HCT116 (cell line): ENCODE measurements around the gene MCEMP1. TPM values are rescaled to one million over a fixed set of nuclear protein-coding genes. Genes with fewer than 3 reads are reported as not detected.

ENCODE experiments used
- ATAC-seq: fragments of 200-7000 bp; cut with Tn5 transposase; 2 replicates; pipeline ENCODE4 v1.9.1; 2020; ENCODE audit warnings: mild to moderate bottlenecking, moderate library complexity
- BruUV-seq: library from RNA; stranded (reverse); fragments of 400-500 nt; replicated peaks from 2 replicates; lab custom pipeline; 2021; lab: Mats Ljungman, UMichigan
- CTCF ChIA-PET: fragments of 300-600 bp; sonication (Branson Sonifier 250); formaldehyde crosslinking; loops from one replicate; lab custom pipeline; 2021; ENCODE audit warnings: antibody characterized with exemption; lab: Charles Lee
- POLR2A ChIA-PET: fragments of 300-600, 350-600 bp; sonication (Branson Sonifier 250); formaldehyde crosslinking; loops from one replicate; lab custom pipeline; 2021; ENCODE audit warnings: antibody characterized with exemption; lab: Charles Lee
- RAD21 ChIA-PET, 2 experiments: fragments of 300-600 bp; sonication (Branson Sonifier 250); formaldehyde crosslinking; loops; one replicate each; lab custom pipeline; 2023; ENCODE audit warnings: low total read pairs in 2 of 2; ENCODE audit not compliant: uncharacterized antibody in 2 of 2, unreplicated experiment in 2 of 2, low non-redundant PET in 1 of 2; lab: Charles Lee
- DNase-seq: peaks from one replicate; pipeline ENCODE4 v3.0.0-alpha.2; 2010; ENCODE audit warnings: low read depth, low spot score
- H2AFZ ChIP-seq: fragments of 200-600 bp; shearing (Covaris generic), sonication (generic); 2 replicates; pipeline ENCODE4 v1.6.1; 2017; ENCODE audit warnings: low read depth, mixed run types, mixed read lengths, antibody characterized with exemption, low read length; ENCODE audit not compliant: poor library complexity, severe bottlenecking
- H3K27ac ChIP-seq: 2 replicates; pipeline ENCODE4 v1.5.1; 2012; ENCODE audit warnings: low read depth, low read length
- H3K27me3 ChIP-seq: fragments of 200-600 bp; sonication (generic); 2 replicates; pipeline ENCODE4 v1.6.1; 2016; ENCODE audit warnings: mixed run types, low read length, mixed read lengths; ENCODE audit not compliant: insufficient read depth
- H3K36me3 ChIP-seq, 2 experiments: fragments of 200-500 bp in 1 of 2; fragments of 200-600 bp in 1 of 2; sonication (Bioruptor generic) in 1 of 2; sonication (generic) in 1 of 2; 2 replicates each; pipeline versions ENCODE4 v1.5.1 to v1.6.1; 2014 to 2016; ENCODE audit warnings: low read length in 2 of 2, inconsistent platforms in 1 of 2, mixed read lengths in 1 of 2, mixed run types in 1 of 2; ENCODE audit not compliant: insufficient read depth in 2 of 2, control insufficient read depth in 1 of 2
- H3K4me1 ChIP-seq, 2 experiments: fragments of 200-600 bp in 1 of 2; sonication (generic) in 1 of 2; 2 replicates each; pipeline versions ENCODE4 v1.5.1 to v1.6.1; 2012 to 2017; ENCODE audit warnings: low read length in 2 of 2, inconsistent platforms in 1 of 2, mild to moderate bottlenecking in 1 of 2, mixed read lengths in 1 of 2, mixed run types in 1 of 2, moderate library complexity in 1 of 2; ENCODE audit not compliant: insufficient read depth in 2 of 2, control insufficient read depth in 1 of 2
- H3K4me2 ChIP-seq: fragments of 200-600 bp; sonication (generic); 2 replicates; pipeline ENCODE4 v1.6.1; 2017; ENCODE audit warnings: mixed run types, low read length, mixed read lengths
- H3K4me3 ChIP-seq, 2 experiments: fragments of 200-600 bp in 1 of 2; sonication (generic) in 1 of 2; replicated peaks in 1 of 2; 2 replicates each; pipeline ENCODE4 v1.5.1; 2011 to 2016; ENCODE audit warnings: low read length in 2 of 2, control low read depth in 1 of 2, low read depth in 1 of 2, mild to moderate bottlenecking in 1 of 2, mixed read lengths in 1 of 2, mixed run types in 1 of 2
- H3K79me2 ChIP-seq: fragments of 200-600 bp; sonication (generic); 2 replicates; pipeline ENCODE4 v1.6.1; 2017; ENCODE audit warnings: mild to moderate bottlenecking, mixed run types, low read length, moderate library complexity, mixed read lengths; ENCODE audit not compliant: insufficient read depth
- H3K9ac ChIP-seq: fragments of 200-600 bp; sonication (generic); 2 replicates; pipeline ENCODE4 v1.6.1; 2016; ENCODE audit warnings: low read length, mixed read lengths
- H3K9me2 ChIP-seq: fragments of 200-600 bp; sonication (generic), shearing (Covaris generic); 2 replicates; pipeline ENCODE4 v1.6.1; 2017; ENCODE audit warnings: mixed run types, mild to moderate bottlenecking, moderate library complexity; ENCODE audit not compliant: insufficient read depth
- H3K9me3 ChIP-seq, 2 experiments: fragments of 200-500 bp in 1 of 2; fragments of 200-600 bp in 1 of 2; sonication (Bioruptor generic) in 1 of 2; sonication (generic) in 1 of 2; 2 replicates each; pipeline ENCODE4 v1.6.1; 2014 to 2017; ENCODE audit warnings: low read length in 2 of 2, mixed read lengths in 2 of 2, inconsistent platforms in 1 of 2, low read depth in 1 of 2, mild to moderate bottlenecking in 1 of 2, mixed run types in 1 of 2, moderate library complexity in 1 of 2; ENCODE audit not compliant: control insufficient read depth in 1 of 2, insufficient read depth in 1 of 2
- H4K20me1 ChIP-seq: fragments of 200-600 bp; sonication (generic), shearing (Covaris generic); 2 replicates; pipeline ENCODE4 v1.6.1; 2017; ENCODE audit warnings: mixed run types, mild to moderate bottlenecking, moderate library complexity; ENCODE audit not compliant: insufficient read depth
- CEBPB ChIP-seq: IDR thresholded peaks from 2 replicates; pipeline ENCODE4 v1.6.1; 2012; ENCODE audit warnings: low read depth
- EZH2phosphoT487 ChIP-seq: fragments of 200-600 bp; IDR thresholded peaks from 2 replicates; pipeline ENCODE4 v1.6.1; 2018; ENCODE audit warnings: antibody characterized with exemption, borderline replicate concordance
- JUND ChIP-seq: IDR thresholded peaks from 2 replicates; pipeline ENCODE4 v1.6.1; 2012
- RAD21 ChIP-seq: IDR thresholded peaks from 2 replicates; pipeline ENCODE4 v1.6.1; 2012; ENCODE audit warnings: low read depth, mild to moderate bottlenecking
- SRF ChIP-seq: IDR thresholded peaks from 2 replicates; pipeline ENCODE4 v1.6.1; 2012; ENCODE audit warnings: low read depth
- TCF7L2 ChIP-seq: IDR thresholded peaks from 2 replicates; pipeline ENCODE4 v1.7.0; 2011; ENCODE audit warnings: borderline replicate concordance, inconsistent platforms; ENCODE audit not compliant: insufficient read depth, insufficient read length; ENCODE audit errors: extremely low read depth
- YY1 ChIP-seq: IDR thresholded peaks from 2 replicates; pipeline ENCODE4 v1.6.1; 2011; ENCODE audit warnings: low read length, low read depth, moderate library complexity, mild to moderate bottlenecking; ENCODE audit not compliant: insufficient replicate concordance; ENCODE audit errors: extremely low read depth
- ZFX ChIP-seq: fragments of 450-650 bp; IDR thresholded peaks from 2 replicates; pipeline ENCODE4 v1.6.1; 2017
- intact Hi-C: fragments of 100-400 bp; cut with micrococcal nuclease; formaldehyde crosslinking; loops from 2 replicates; pipeline ENCODE4 v1.10.0; 2022
- total RNA-seq: library from RNA; stranded (reverse); gene quantifications from one replicate; pipeline ENCODE4 v1.2.1, GENCODE V29; 2021; ENCODE audit not compliant: unreplicated experiment
- TF ChIP-seq, protein P1 (sequence below): IDR thresholded peaks from 2 replicates; pipeline ENCODE4 v1.6.1; 2012; ENCODE audit warnings: low read depth
- TF ChIP-seq, protein P2 (sequence below): IDR thresholded peaks from 2 replicates; pipeline ENCODE4 v1.6.1; 2011; ENCODE audit warnings: mild to moderate bottlenecking, low read length, moderate library complexity; ENCODE audit not compliant: insufficient replicate concordance; ENCODE audit errors: extremely low read depth
- TF ChIP-seq, protein P3 (sequence below): IDR thresholded peaks from 2 replicates; pipeline ENCODE4 v1.6.1; 2012

The MCEMP1 gene
- total RNA-seq, 1 experiment from 2014 or later, result not detected

DNA sequence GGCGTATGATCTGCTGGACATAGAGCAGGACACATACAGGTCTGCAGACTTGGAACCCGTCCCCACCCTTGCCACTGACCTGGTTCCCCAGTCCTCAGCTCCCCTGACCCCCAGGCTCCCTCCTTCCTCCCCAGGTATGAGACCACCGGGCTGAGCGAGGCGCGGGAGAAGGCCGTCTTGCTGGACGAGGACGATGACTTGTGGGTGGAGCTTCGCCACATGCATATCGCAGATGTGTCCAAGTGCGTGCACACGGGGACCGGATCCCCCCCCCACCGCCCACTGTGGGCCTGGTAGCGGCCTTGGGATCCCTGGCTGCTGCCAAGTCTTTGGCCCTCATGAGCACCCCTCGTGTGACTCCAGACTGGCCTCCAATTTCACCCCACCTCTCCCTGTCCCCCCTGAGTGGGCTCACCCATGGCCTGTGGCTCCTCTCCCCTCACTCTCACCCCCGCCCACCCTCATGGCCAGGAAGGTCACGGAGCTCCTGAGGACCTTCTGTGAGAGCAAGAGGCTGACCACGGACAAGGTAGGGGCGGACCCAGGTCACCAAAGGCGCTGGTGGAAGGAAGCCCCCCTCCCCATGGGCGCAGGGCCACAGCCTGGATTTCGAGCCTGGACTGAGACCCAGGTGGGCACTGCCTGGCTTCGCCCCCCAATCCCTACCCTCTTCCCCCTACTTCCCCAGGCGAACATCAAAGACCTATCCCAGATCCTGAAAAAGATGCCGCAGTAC is 34.4 kb upstream of the MCEMP1 start:
- H3K36me3 ChIP-seq, result peaks cover 0 to 11% of the 10 kb centered on the region in 2 experiments; a peak in 1 of 4 replicates
- no peak overlapping the region for H3K27ac ChIP-seq
- H3K9me3 ChIP-seq, result peaks cover 0 to 4% of the 10 kb centered on the region in 2 experiments; a peak in 1 of 4 replicates
- H3K9ac ChIP-seq, result no peak overlapping the region
- peaks cover 15% of the 10 kb centered on the region for H3K79me2 ChIP-seq
- H4K20me1 ChIP-seq, result no peaks in the 10 kb centered on the region
- H3K4me1 ChIP-seq, result peaks cover 5 to 20% of the 10 kb centered on the region in 2 experiments; a peak in 3 of 4 replicates
- BruUV-seq, result no TSS peak
- H3K4me2 ChIP-seq, result no peak overlapping the region
- no peaks in the 10 kb centered on the region for H3K27me3 ChIP-seq
- DNase-seq, result no peak
- ATAC-seq, result no peak
- H3K4me3 ChIP-seq, result no peak overlapping the region
- RAD21 ChIA-PET, result no interaction called here
- H3K9me2 ChIP-seq, result no peaks in the 10 kb centered on the region
- TF ChIP-seq, protein P1, sequence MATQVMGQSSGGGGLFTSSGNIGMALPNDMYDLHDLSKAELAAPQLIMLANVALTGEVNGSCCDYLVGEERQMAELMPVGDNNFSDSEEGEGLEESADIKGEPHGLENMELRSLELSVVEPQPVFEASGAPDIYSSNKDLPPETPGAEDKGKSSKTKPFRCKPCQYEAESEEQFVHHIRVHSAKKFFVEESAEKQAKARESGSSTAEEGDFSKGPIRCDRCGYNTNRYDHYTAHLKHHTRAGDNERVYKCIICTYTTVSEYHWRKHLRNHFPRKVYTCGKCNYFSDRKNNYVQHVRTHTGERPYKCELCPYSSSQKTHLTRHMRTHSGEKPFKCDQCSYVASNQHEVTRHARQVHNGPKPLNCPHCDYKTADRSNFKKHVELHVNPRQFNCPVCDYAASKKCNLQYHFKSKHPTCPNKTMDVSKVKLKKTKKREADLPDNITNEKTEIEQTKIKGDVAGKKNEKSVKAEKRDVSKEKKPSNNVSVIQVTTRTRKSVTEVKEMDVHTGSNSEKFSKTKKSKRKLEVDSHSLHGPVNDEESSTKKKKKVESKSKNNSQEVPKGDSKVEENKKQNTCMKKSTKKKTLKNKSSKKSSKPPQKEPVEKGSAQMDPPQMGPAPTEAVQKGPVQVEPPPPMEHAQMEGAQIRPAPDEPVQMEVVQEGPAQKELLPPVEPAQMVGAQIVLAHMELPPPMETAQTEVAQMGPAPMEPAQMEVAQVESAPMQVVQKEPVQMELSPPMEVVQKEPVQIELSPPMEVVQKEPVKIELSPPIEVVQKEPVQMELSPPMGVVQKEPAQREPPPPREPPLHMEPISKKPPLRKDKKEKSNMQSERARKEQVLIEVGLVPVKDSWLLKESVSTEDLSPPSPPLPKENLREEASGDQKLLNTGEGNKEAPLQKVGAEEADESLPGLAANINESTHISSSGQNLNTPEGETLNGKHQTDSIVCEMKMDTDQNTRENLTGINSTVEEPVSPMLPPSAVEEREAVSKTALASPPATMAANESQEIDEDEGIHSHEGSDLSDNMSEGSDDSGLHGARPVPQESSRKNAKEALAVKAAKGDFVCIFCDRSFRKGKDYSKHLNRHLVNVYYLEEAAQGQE, result no peak
- TF ChIP-seq, protein P2, sequence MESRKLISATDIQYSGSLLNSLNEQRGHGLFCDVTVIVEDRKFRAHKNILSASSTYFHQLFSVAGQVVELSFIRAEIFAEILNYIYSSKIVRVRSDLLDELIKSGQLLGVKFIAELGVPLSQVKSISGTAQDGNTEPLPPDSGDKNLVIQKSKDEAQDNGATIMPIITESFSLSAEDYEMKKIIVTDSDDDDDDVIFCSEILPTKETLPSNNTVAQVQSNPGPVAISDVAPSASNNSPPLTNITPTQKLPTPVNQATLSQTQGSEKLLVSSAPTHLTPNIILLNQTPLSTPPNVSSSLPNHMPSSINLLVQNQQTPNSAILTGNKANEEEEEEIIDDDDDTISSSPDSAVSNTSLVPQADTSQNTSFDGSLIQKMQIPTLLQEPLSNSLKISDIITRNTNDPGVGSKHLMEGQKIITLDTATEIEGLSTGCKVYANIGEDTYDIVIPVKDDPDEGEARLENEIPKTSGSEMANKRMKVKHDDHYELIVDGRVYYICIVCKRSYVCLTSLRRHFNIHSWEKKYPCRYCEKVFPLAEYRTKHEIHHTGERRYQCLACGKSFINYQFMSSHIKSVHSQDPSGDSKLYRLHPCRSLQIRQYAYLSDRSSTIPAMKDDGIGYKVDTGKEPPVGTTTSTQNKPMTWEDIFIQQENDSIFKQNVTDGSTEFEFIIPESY, result no peak
- no peak for TF ChIP-seq EZH2phosphoT487
- no peak for TF ChIP-seq YY1
- TF ChIP-seq ZFX, result no peak
- no peak for TF ChIP-seq SRF
- TF ChIP-seq CEBPB, result no peak
- TF ChIP-seq, protein P3, sequence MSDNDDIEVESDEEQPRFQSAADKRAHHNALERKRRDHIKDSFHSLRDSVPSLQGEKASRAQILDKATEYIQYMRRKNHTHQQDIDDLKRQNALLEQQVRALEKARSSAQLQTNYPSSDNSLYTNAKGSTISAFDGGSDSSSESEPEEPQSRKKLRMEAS, result no peak
- no peak for TF ChIP-seq TCF7L2
- TF ChIP-seq JUND, result no peak
- TF ChIP-seq RAD21, result no peak
- POLR2A ChIA-PET, result no interaction called here
- CTCF ChIA-PET, result no interaction called here
- intact Hi-C loops, result no loop called here
- no peak overlapping the region for H2AFZ ChIP-seq
